ENCODE results near the gene DAGLA.

DAGLA gene

DNA sequence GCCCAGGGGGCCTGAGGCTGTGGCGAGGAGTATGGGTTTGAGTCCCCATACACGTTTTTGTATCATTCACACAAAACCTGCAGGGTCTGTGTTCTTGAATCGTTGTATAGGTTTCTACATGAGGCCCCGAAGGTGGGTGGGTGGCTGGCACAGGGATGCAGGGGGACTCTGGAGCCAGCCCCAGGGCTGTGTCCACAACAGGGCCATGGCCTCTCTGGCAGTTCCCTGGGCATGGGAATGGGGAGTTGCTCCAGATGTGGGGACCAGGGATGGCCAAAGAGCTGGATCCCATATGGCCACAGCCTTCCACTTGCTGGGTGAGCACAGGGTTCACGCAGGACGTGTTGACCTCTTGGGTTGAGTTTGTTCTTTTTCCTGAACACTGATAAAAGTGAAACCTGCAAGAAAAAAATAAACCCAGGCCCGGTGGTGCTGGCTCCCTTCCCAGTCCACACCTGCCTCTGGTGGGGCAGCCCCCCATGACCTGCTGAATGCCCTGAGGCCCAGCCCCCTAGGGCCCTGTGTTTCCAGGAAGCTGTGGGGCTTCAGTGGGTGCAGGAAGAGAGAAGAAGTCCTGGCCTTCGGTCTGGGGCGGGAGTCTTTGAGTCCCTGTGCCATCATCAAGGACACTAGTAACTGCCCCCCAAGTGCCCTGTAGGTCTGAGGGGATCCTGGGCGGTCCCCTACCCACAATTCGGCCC is 88.3 kb downstream of the DAGLA start:
- no peaks in the 10 kb centered on the region for H4K20me1 ChIP-seq
- H3K36me3 ChIP-seq: no peaks in the 10 kb centered on the region
- peak overlapping the region in 9 of 11 experiments; percentile 18 to 73 (median 58); a peak in 15 of 22 replicates for H3K4me2 ChIP-seq
- no peaks in the 10 kb centered on the region for H3K27me3 ChIP-seq
- H3K27ac ChIP-seq: peak overlapping the region in 2 of 11 experiments; percentile 8 to 28; a peak in 2 of 22 replicates
- H3K9me3 ChIP-seq (replicated peaks in 1 of 11): no peaks in the 10 kb centered on the region
- H3K4me3 ChIP-seq: no peak overlapping the region
- H3K9ac ChIP-seq: peak overlapping the region in 5 of 11 experiments; percentile 2 to 38 (median 27); a peak in 4 of 22 replicates
- TF ChIP-seq Cebpa-rat (IDR thresholded peaks at IDR 0.05): no peak
- peaks cover 20 to 50% (median 28%) of the 10 kb centered on the region in 10 experiments for H3K4me1 ChIP-seq

- peaks cover 20 to 51% (median 30%) of the 10 kb centered on the region in 10 experiments for H3K4me1 ChIP-seq
- H3K9me3 ChIP-seq (replicated peaks in 1 of 11): no peaks in the 10 kb centered on the region
- H3K9ac ChIP-seq: peak overlapping the region in 5 of 11 experiments; percentile 2 to 38 (median 27); a peak in 4 of 22 replicates
- H3K4me3 ChIP-seq: no peak overlapping the region
- H3K36me3 ChIP-seq: no peaks in the 10 kb centered on the region
- peak overlapping the region in 9 of 11 experiments; percentile 18 to 73 (median 58); a peak in 15 of 22 replicates for H3K4me2 ChIP-seq
- no peak for TF ChIP-seq Cebpa-rat (IDR thresholded peaks at IDR 0.05)
- H3K27ac ChIP-seq: peak overlapping the region in 2 of 11 experiments; percentile 8 to 28; a peak in 1 of 22 replicates
- H4K20me1 ChIP-seq: no peaks in the 10 kb centered on the region
- no peaks in the 10 kb centered on the region for H3K27me3 ChIP-seq
Measured at GRCh38 chr11:61769169-61769920, 89.2 kb downstream of the DAGLA start.

GRCh38 chr11:61769946-61770683 is 89.9 kb downstream of the DAGLA start:
- Histone ChIP-seq H4K20me1 (no peaks in the 10 kb centered on the region), H3K4me1 (peaks cover 20 to 51% (median 31%) of the 10 kb centered on the region in 10 experiments), H3K27ac (no peak overlapping the region), H3K4me3 (no peak overlapping the region), H3K9me3 (replicated peaks in 1 of 11) (no peaks in the 10 kb centered on the region), H3K4me2 (no peak overlapping the region), H3K9ac (no peak overlapping the region), H3K27me3 (no peaks in the 10 kb centered on the region), H3K36me3 (no peaks in the 10 kb centered on the region)
- no peak for TF ChIP-seq Cebpa-rat (IDR thresholded peaks at IDR 0.05)

GRCh38 chr11:61771195-61771894 is 91.2 kb downstream of the DAGLA start:
- Histone ChIP-seq H3K27ac (peak overlapping the region in 3 of 11 experiments; percentile 11 to 62 (median 61); a peak in 3 of 22 replicates), H3K27me3 (no peaks in the 10 kb centered on the region), H4K20me1 (0 out of 22 replicates have a peak, but pooled peaks cover 0 to 1% (median 0%) of the 10 kb centered on the region in 11 experiments), H3K9me3 (replicated peaks in 1 of 11) (no peaks in the 10 kb centered on the region), H3K9ac (peak overlapping the region in 2 of 11 experiments; percentile 9 to 20; a peak in 2 of 22 replicates), H3K4me3 (no peak overlapping the region), H3K36me3 (no peaks in the 10 kb centered on the region), H3K4me2 (peak overlapping the region in 5 of 11 experiments; percentile 48 to 89 (median 84); a peak in 10 of 22 replicates), H3K4me1 (peaks cover 22 to 55% (median 36%) of the 10 kb centered on the region in 10 experiments)
- no peak for TF ChIP-seq Cebpa-rat (IDR thresholded peaks at IDR 0.05)

DNA sequence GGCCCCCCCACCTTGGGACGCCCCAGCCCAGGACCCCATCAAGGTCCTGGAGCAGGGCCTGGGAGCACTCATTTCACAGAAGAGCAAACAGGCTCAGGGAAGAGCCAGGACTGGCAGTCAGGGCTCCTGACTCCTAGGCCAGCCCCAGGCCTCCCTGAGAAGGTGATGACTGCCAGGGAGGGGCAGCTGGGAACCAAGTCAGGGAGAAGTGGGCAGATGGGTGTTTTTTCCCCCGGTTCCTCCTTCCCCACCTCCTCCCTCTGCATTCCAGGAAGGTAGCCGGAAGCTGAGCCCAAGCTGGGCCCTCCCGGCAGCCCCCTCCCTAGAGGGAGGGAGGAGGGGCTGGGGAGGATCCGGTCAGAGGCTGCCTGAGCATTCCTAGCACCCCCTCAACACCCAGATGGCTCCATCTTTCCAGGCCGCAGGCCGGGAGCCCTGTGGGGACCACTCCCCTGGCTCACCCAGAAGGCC is 91.8 kb downstream of the DAGLA start:
- TF ChIP-seq Cebpa-rat (IDR thresholded peaks at IDR 0.05): no peak
- H3K27ac ChIP-seq: peak overlapping the region in 8 of 11 experiments; percentile 29 to 81 (median 49); a peak in 15 of 22 replicates
- no peaks in the 10 kb centered on the region for H3K27me3 ChIP-seq
- H3K4me2 ChIP-seq: peak overlapping the region in 9 of 11 experiments; percentile 17 to 89 (median 67); a peak in 16 of 22 replicates
- no peaks in the 10 kb centered on the region for H3K36me3 ChIP-seq
- H3K4me1 ChIP-seq: peaks cover 26 to 56% (median 38%) of the 10 kb centered on the region in 10 experiments
- H3K9ac ChIP-seq: peak overlapping the region in 2 of 11 experiments; percentile 24 to 28; a peak in 2 of 22 replicates
- no peak overlapping the region for H3K4me3 ChIP-seq
- no peaks in the 10 kb centered on the region for H3K9me3 ChIP-seq (replicated peaks in 1 of 11)
- peaks cover 0 to 8% (median 0%) of the 10 kb centered on the region in 11 experiments; a peak in 1 of 22 replicates for H4K20me1 ChIP-seq

GRCh38 chr11:61773356-61773755 is 93.2 kb downstream of the DAGLA start:
- no peak overlapping the region for H3K27ac ChIP-seq
- H3K4me3 ChIP-seq: no peak overlapping the region
- no peaks in the 10 kb centered on the region for H3K36me3 ChIP-seq
- H3K9ac ChIP-seq: no peak overlapping the region
- peaks cover 34 to 65% (median 47%) of the 10 kb centered on the region in 10 experiments for H3K4me1 ChIP-seq
- H3K9me3 ChIP-seq (replicated peaks in 1 of 11): no peaks in the 10 kb centered on the region
- H3K27me3 ChIP-seq: no peaks in the 10 kb centered on the region
- TF ChIP-seq Cebpa-rat (IDR thresholded peaks at IDR 0.05): no peak
- H4K20me1 ChIP-seq: peaks cover 0 to 9% (median 0%) of the 10 kb centered on the region in 11 experiments; a peak in 1 of 22 replicates
- H3K4me2 ChIP-seq: peak overlapping the region in 4 of 11 experiments; percentile 83 to 89 (median 86); a peak in 5 of 22 replicates

GRCh38 chr11:61773809-61774208 is 93.6 kb downstream of the DAGLA start:
- H3K4me2 ChIP-seq: no peak overlapping the region; a peak in 1 of 22 replicates
- H3K9ac ChIP-seq: no peak overlapping the region
- no peaks in the 10 kb centered on the region for H3K9me3 ChIP-seq (replicated peaks in 1 of 11)
- no peak for TF ChIP-seq Cebpa-rat (IDR thresholded peaks at IDR 0.05)
- H3K27me3 ChIP-seq: no peaks in the 10 kb centered on the region
- H3K27ac ChIP-seq: no peak overlapping the region
- H3K4me3 ChIP-seq: no peak overlapping the region
- H3K36me3 ChIP-seq: no peaks in the 10 kb centered on the region
- H4K20me1 ChIP-seq: peaks cover 0 to 10% (median 0%) of the 10 kb centered on the region in 11 experiments; a peak in 1 of 22 replicates
- H3K4me1 ChIP-seq: peaks cover 30 to 61% (median 44%) of the 10 kb centered on the region in 10 experiments

DNA sequence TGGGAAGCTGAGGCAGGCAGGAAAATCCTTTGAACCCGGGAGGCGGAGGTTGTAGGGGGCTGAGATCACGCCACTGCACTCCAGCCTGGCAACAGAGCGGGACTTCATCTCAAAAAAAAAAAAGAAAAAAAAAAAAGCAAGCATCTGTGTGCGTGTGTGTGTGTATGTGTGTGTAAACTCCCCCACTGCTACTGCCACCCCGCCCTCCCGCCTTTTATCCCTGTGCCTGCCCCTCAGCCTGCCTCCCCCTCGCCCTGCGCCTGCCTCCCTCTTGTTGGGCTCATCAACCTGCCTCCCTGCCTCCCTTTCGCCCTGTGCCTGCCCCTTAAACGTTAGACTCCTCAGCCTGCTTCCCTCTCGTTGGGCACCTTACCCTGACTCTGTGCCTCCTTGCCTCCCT is 94.2 kb downstream of the DAGLA start:
- H3K4me1 ChIP-seq: peaks cover 24 to 55% (median 42%) of the 10 kb centered on the region in 10 experiments
- no peak overlapping the region for H3K27ac ChIP-seq
- no peak for TF ChIP-seq Cebpa-rat (IDR thresholded peaks at IDR 0.05)
- no peak overlapping the region for H3K4me3 ChIP-seq
- peaks cover 0 to 16% (median 0%) of the 10 kb centered on the region in 11 experiments; a peak in 1 of 22 replicates for H4K20me1 ChIP-seq
- H3K4me2 ChIP-seq: no peak overlapping the region
- no peak overlapping the region for H3K9ac ChIP-seq
- H3K9me3 ChIP-seq (replicated peaks in 1 of 11): no peaks in the 10 kb centered on the region
- no peaks in the 10 kb centered on the region for H3K27me3 ChIP-seq
- H3K36me3 ChIP-seq: no peaks in the 10 kb centered on the region

All from BLaER1 treated with 17β-estradiol and CSF1 and Interleukin-3, amounts not matched to agents 10 nM and 100 nM (cell line).